Central memory CD4-positive, alpha-beta T cell (primary cell): Measurements from ENCODE around the gene MAP3K10.

Experiments
- DNase-seq: peaks from one replicate; pipeline ENCODE4 v3.0.0; 2022

The MAP3K10 gene

GRCh38 chr19:40234429-40235237, 43.4 kb downstream of the MAP3K10 start:
- no peak for DNase-seq

GRCh38 chr19:40235238-40236025, 44.2 kb downstream of the MAP3K10 start:
- no peak for DNase-seq

GRCh38 chr19:40236026-40236355, 44.8 kb downstream of the MAP3K10 start:
- no peak for DNase-seq

- DNase-seq = no peak
These were observed 45.1 kb downstream of the MAP3K10 start for GRCh38 chr19:40236366-40236765.

- DNase-seq = no peak
These were observed 46.6 kb downstream of the MAP3K10 start for GRCh38 chr19:40237791-40238190.

- DNase-seq = no peak
These were observed 47.5 kb downstream of the MAP3K10 start for GRCh38 chr19:40238775-40239174.

- no peak for DNase-seq
These were observed 48.4 kb downstream of the MAP3K10 start for GRCh38 chr19:40239415-40240226.

- DNase-seq = no peak
These were observed 49.1 kb downstream of the MAP3K10 start for GRCh38 chr19:40240332-40240731.

GRCh38 chr19:40241125-40241808, 50.0 kb downstream of the MAP3K10 start:
- no peak for DNase-seq

- no peak for DNase-seq
These were observed 50.7 kb downstream of the MAP3K10 start for GRCh38 chr19:40241809-40242384.

- DNase-seq = no peak
These were observed 51.3 kb downstream of the MAP3K10 start for GRCh38 chr19:40242480-40242879.

- DNase-seq = no peak
These were observed 52.0 kb downstream of the MAP3K10 start for GRCh38 chr19:40243181-40243580.

- no peak for DNase-seq
These were observed 53.5 kb downstream of the MAP3K10 start for GRCh38 chr19:40244579-40245317.

- DNase-seq = no peak
These were observed 54.4 kb downstream of the MAP3K10 start for GRCh38 chr19:40245506-40246128.

- DNase-seq = no peak
These were observed 55.3 kb downstream of the MAP3K10 start for GRCh38 chr19:40246292-40247073.

GRCh38 chr19:40247178-40247577, 56.0 kb downstream of the MAP3K10 start:
- no peak for DNase-seq

- DNase-seq = no peak
These were observed 56.6 kb downstream of the MAP3K10 start for GRCh38 chr19:40247735-40248262.

- DNase-seq = no peak
These were observed 58.0 kb downstream of the MAP3K10 start for GRCh38 chr19:40249201-40249600.

- no peak for DNase-seq
These were observed 58.6 kb downstream of the MAP3K10 start for GRCh38 chr19:40249781-40250180.

GRCh38 chr19:40251244-40251643, 60.0 kb downstream of the MAP3K10 start:
- DNase-seq = no peak
